ENCODE measurements around the gene SPACDR. TPM values are rescaled to one million over a fixed set of nuclear protein-coding genes. Genes with fewer than 3 reads are reported as not detected.

SPACDR gene
- total and polyA plus RNA-seq, 9 of the 15 experiments (the other 6 are each of a cell fraction or from before 2014, with no cell fraction given): 0.07 to 0.55 (median 0.14) TPM; not detected in 1

DNA sequence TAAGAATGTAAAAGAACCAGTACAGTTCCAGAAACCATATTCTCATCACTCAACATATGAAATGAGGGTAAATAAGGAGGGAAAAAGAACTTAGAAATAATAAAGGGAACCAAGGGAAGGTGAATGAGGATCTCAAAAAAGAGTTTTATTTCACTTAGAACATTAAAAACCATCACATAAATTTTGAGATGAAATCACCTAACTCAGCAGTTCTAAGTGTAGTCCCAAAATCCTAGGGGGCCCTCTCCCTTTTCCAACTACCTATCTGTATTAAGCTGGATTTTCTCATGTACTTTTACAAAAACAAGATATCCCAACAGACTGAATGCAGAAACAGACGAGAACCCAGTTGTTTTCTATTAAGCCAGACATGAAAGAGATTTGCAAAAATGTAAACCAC lies 38.7 kb downstream of the SPACDR start:
- no TSS peak for BruUV-seq (replicated peaks)
- FAIRE-seq: no peak
- TF ChIP-seq GABPB1 (CRISPR knock-in tag; IDR thresholded peaks at IDR 0.05) (no peak), NR1H2 (CRISPR knock-in tag; IDR thresholded peaks at IDR 0.05) (no peak), HMG20A (CRISPR knock-in tag; conservative IDR thresholded peaks at IDR 0.05) (no peak), ZNF316 (IDR thresholded peaks at IDR 0.05) (peak; percentile 84), TAF9B (IDR thresholded peaks at IDR 0.05; ENCODE audit: partially characterized antibody) (no peak), MAFG (tag; conservative IDR thresholded peaks at IDR 0.05) (peak; percentile 36), SRSF9 (IDR thresholded peaks at IDR 0.05; ENCODE audit: borderline replicate concordance, low read depth, low read length) (no peak), ZNF143 (CRISPR knock-in tag; IDR thresholded peaks at IDR 0.05) (no peak), CREBBP (IDR thresholded peaks at IDR 0.05; ENCODE audit: low read depth, low read length) (no peak), MAFF (IDR thresholded peaks at IDR 0.05; ENCODE audit: low read length) (peak; percentile 16; the same call in 1 of the 2 replicates), CC2D1A (IDR thresholded peaks at IDR 0.05) (no peak)
- TF ChIP-seq, protein P1, sequence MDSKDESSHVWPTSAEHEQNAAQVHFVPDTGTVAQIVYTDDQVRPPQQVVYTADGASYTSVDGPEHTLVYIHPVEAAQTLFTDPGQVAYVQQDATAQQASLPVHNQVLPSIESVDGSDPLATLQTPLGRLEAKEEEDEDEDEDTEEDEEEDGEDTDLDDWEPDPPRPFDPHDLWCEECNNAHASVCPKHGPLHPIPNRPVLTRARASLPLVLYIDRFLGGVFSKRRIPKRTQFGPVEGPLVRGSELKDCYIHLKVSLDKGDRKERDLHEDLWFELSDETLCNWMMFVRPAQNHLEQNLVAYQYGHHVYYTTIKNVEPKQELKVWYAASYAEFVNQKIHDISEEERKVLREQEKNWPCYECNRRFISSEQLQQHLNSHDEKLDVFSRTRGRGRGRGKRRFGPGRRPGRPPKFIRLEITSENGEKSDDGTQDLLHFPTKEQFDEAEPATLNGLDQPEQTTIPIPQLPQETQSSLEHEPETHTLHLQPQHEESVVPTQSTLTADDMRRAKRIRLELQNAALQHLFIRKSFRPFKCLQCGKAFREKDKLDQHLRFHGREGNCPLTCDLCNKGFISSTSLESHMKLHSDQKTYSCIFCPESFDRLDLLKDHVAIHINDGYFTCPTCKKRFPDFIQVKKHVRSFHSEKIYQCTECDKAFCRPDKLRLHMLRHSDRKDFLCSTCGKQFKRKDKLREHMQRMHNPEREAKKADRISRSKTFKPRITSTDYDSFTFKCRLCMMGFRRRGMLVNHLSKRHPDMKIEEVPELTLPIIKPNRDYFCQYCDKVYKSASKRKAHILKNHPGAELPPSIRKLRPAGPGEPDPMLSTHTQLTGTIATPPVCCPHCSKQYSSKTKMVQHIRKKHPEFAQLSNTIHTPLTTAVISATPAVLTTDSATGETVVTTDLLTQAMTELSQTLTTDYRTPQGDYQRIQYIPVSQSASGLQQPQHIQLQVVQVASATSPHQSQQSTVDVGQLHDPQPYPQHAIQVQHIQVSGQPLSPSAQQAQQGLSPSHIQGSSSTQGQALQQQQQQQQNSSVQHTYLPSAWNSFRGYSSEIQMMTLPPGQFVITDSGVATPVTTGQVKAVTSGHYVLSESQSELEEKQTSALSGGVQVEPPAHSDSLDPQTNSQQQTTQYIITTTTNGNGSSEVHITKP (IDR thresholded peaks at IDR 0.05; ENCODE audit: partially characterized antibody): no peak

More for the DNA sequence above, 38.7 kb downstream of the SPACDR start:
- Histone ChIP-seq H3K4me2 (ENCODE audit: insufficient read depth, low read length) (no peak overlapping the region), H2AFZ (ENCODE audit: low read depth, low read length) (no peak overlapping the region), H3K27me3 (ENCODE audit: control insufficient read depth in 2 of 2, insufficient read depth in 2 of 2, low read length in 2 of 2) (no peaks in the 10 kb centered on the region), H3K9me1 (ENCODE audit: control insufficient read depth, insufficient read depth, low read length) (no peaks in the 10 kb centered on the region), H3K4me3 (no peak overlapping the region), H3K27ac (ENCODE audit: extremely low read depth, low read depth, low read length) (no peak overlapping the region), H3K9ac (ENCODE audit: insufficient read depth in 1 of 2, low read depth in 2 of 2, low read length in 2 of 2) (no peak overlapping the region), H3K36me3 (ENCODE audit: control insufficient read depth, insufficient read depth, low read length) (no peaks in the 10 kb centered on the region), H3K79me2 (ENCODE audit: control insufficient read depth, insufficient read depth, low read length) (peaks cover 9% of the 10 kb centered on the region), H3K4me1 (replicated peaks in 1 of 2; ENCODE audit: control insufficient read depth in 2 of 2, insufficient read depth in 2 of 2, low read length in 2 of 2) (peaks cover 3 to 20% of the 10 kb centered on the region in 2 experiments; a peak in 4 of 5 replicates), H3K9me3 (replicated peaks; ENCODE audit: control insufficient read depth, insufficient read depth, low read depth, low read length) (peaks cover 4% of the 10 kb centered on the region; the same call in 1 of the 2 replicates), H4K20me1 (replicated peaks; ENCODE audit: control insufficient read depth, insufficient read depth, low read length) (no peaks in the 10 kb centered on the region)
- DNase-seq (ENCODE audit: extremely low read depth in 1 of 4, low spot score in 3 of 4): no peak
- 44% methylated on average over 1 of the region's 1 CpG for WGBS (ENCODE audit: insufficient coverage, low coverage, missing lambda C conversion rate)
- intact Hi-C loops (cut with micrococcal nuclease): no loop called here
- in situ Hi-C loops (cut with MboI): no loop called here
- ATAC-seq: no peak
- POLR2A ChIA-PET: interaction anchor here (0.7 to 1.1 kb wide), 2 partner anchors 10 to 484 kb away, joined by 3 read pairs; no protein-coding TSS in a partner anchor
- CTCF ChIA-PET (ENCODE audit: low intra/inter-chr PET ratio): no interaction called here

Data from K562 (cell line).